Measurements from ENCODE around the gene DNAAF3. TPM values are rescaled to one million over a fixed set of nuclear protein-coding genes. Genes with fewer than 3 reads are reported as not detected.

Gene DNAAF3
- total RNA-seq, 1 experiment from 2014 or later: 13.1 TPM

DNA sequence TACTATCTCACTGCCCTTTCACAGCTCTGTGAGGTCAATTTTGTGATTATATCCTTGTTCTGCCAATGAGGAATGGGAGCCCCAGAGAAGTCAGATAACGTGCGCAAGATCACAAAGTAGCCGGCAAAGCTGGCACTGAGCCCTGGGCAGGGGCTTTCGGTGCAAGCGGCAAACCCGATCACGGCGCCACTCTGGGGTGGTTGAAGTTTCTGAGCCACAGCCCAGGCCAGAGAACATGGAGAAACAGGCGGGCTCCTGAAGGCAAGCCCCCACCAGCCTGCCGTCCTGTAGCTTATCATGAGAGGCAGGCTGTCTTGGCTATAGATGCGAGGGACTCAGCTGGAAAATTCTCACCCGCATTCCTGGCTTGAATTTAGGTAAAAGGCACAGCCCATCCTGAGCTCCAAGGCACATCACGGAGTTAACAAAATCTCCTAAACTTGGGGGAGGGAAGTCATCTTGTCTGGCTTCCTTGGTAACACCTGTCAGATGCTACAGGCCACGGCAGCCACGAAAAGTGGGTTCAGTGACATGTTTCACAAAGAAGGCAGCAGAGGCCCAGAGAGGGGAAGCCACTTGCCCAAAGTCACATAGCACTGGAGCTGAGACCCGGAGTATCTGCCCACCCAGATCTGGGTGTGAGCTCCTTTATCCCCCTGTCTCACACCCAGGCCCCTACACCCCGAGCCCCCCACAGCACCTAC, 29.9 kb downstream of the DNAAF3 start:
- BruUV-seq (replicated peaks): no TSS peak
- CTCF ChIA-PET: interaction anchor here (0.7 kb wide), 1 partner anchor 64 kb away, joined by 4 read pairs; no protein-coding TSS in a partner anchor

DNA sequence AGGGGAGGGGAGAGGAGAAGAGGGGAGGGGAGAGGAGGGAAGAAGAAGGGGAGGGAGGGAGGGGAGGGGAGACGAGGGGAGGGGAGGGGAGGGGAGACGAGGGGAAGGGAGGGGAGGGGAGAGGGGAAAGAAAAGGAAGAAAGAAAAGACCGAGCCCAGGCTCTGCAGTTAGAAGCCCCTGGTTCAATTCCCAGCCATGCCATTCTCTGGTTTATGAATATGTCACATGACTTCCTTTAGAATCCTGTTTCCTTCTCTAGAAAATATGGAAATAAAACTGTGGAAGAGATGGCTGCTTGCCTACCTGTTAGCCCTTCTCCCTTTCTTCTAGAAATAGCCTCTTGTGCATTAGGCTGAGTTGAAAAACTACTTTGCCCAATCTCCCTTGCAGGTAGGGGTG, 31.7 kb downstream of the DNAAF3 start:
- Mint-ChIP-seq H3K9me3 (ENCODE audit: low read depth, unreplicated experiment) (no peaks in the 10 kb centered on the region), H3K27me3 (ENCODE audit: unreplicated experiment) (peaks cover under 1% of the 10 kb centered on the region), H3K36me3 (ENCODE audit: insufficient read depth, unreplicated experiment) (peaks cover 5% of the 10 kb centered on the region), H3K4me3 (ENCODE audit: low read depth, unreplicated experiment) (no peak overlapping the region), H3K27ac (ENCODE audit: unreplicated experiment) (no peak overlapping the region), H3K4me1 (ENCODE audit: low read depth, unreplicated experiment) (no peaks in the 10 kb centered on the region)
- DNase-seq: no peak
- no TSS peak for BruUV-seq (replicated peaks)
- intact Hi-C loops (cut with micrococcal nuclease; ENCODE audit: unreplicated experiment): no loop called here
- CTCF ChIA-PET: interaction anchor here (0.6 to 1.2 kb wide), 3 partner anchors 66 to 1122 kb away, joined by 3 to 4 read pairs (median 4); no protein-coding TSS in a partner anchor
- TF ChIP-seq, protein P1, sequence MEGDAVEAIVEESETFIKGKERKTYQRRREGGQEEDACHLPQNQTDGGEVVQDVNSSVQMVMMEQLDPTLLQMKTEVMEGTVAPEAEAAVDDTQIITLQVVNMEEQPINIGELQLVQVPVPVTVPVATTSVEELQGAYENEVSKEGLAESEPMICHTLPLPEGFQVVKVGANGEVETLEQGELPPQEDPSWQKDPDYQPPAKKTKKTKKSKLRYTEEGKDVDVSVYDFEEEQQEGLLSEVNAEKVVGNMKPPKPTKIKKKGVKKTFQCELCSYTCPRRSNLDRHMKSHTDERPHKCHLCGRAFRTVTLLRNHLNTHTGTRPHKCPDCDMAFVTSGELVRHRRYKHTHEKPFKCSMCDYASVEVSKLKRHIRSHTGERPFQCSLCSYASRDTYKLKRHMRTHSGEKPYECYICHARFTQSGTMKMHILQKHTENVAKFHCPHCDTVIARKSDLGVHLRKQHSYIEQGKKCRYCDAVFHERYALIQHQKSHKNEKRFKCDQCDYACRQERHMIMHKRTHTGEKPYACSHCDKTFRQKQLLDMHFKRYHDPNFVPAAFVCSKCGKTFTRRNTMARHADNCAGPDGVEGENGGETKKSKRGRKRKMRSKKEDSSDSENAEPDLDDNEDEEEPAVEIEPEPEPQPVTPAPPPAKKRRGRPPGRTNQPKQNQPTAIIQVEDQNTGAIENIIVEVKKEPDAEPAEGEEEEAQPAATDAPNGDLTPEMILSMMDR (IDR thresholded peaks at IDR 0.05; ENCODE audit: unreplicated experiment): no peak

More for the DNA sequence above, 29.9 kb downstream of the DNAAF3 start:
- DNase-seq: no peak
- Mint-ChIP-seq H3K4me3 (ENCODE audit: low read depth, unreplicated experiment) (no peak overlapping the region), H3K27me3 (ENCODE audit: unreplicated experiment) (no peaks in the 10 kb centered on the region), H3K27ac (ENCODE audit: unreplicated experiment) (no peak overlapping the region), H3K36me3 (ENCODE audit: insufficient read depth, unreplicated experiment) (peaks cover 5% of the 10 kb centered on the region), H3K9me3 (ENCODE audit: low read depth, unreplicated experiment) (no peaks in the 10 kb centered on the region), H3K4me1 (ENCODE audit: low read depth, unreplicated experiment) (no peaks in the 10 kb centered on the region)
- intact Hi-C loops (cut with micrococcal nuclease; ENCODE audit: unreplicated experiment): no loop called here
- TF ChIP-seq, protein P1 (IDR thresholded peaks at IDR 0.05; ENCODE audit: unreplicated experiment): no peak

DNA sequence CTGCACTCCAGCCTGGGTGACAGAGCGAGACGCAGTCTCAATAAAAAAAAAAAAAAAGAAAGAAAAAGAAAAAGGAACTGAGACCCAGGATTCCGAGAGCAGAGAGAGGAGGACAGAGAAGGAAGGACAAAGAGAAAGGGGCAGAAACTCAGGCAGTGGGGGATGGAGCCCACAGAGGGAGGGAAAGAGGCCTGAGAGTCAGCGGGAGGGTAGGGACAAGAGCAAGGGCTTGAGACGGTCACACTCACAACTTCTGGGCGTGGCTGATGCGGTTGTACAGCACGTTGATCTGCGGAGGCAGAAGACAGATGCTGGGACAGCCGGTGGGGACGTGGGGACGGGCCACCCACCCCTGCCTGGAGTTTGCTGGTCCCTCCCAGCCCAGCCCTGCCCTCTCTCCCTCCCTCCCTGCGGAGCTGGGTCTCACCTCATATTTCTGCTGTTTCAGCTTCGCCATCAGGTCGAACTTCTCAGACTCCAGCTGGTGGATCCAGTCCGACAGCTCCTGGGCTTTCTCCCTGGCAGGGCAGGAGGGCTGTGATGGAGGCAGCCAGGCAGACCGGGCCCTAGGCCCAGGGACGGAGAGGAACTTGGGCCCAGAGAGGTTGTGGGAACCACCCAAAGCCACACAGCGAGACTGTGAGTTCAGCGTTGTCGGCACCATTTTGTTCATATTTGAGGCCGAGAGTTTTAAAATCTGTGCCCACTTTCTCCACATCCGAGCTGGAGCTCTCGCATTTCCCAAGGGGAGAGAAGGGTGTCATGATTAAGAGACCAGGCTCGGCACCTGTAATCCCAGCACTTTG, 32.6 kb downstream of the DNAAF3 start:
- Mint-ChIP-seq H3K4me1 (ENCODE audit: low read depth, unreplicated experiment) (no peaks in the 10 kb centered on the region), H3K27ac (ENCODE audit: unreplicated experiment) (no peak overlapping the region), H3K9me3 (ENCODE audit: low read depth, unreplicated experiment) (no peaks in the 10 kb centered on the region), H3K4me3 (ENCODE audit: low read depth, unreplicated experiment) (no peak overlapping the region), H3K27me3 (ENCODE audit: unreplicated experiment) (peaks cover 10% of the 10 kb centered on the region), H3K36me3 (ENCODE audit: insufficient read depth, unreplicated experiment) (peaks cover 5% of the 10 kb centered on the region)
- no TSS peak for BruUV-seq (replicated peaks)
- no peak for DNase-seq
- TF ChIP-seq, protein P1 (IDR thresholded peaks at IDR 0.05; ENCODE audit: unreplicated experiment): no peak
- CTCF ChIA-PET: interaction anchor here (0.7 to 1.2 kb wide), 2 partner anchors 65 to 163 kb away, joined by 4 read pairs; no protein-coding TSS in a partner anchor
- intact Hi-C loops (cut with micrococcal nuclease; ENCODE audit: unreplicated experiment): no loop called here

DNA sequence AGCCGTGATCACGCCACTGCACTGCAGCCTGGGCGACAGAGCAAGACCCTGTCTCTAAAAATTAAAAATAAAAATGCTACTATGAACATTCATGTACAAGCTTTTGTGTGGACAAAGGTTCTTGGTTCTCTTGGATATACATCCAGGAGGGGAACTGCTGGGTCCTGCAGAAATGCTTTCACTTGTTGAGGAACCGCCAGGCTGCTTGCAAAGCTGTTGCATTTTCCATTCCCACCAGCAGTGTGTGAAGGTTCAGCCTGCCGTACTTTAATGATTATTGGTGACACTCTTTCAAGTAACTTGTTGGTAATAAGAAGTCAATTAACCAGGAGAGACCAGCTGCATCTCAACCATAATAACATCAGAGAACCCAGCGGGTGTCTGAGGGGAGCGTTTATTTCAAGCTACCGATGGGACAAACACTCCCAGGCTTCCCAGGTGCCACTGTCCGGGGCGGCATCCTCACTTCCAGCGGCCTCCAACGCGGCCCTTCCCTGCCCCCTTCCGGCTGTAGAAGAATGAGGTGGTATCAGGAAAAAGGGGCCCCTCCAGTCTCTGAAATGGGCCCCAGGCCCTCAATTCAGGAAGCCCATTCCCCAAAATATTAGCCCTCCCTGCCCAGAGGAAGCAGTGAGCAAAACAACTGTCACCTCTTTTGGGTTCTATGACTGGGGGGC, 33.8 kb downstream of the DNAAF3 start:
- Mint-ChIP-seq H3K9me3 (ENCODE audit: low read depth, unreplicated experiment) (no peaks in the 10 kb centered on the region), H3K27me3 (ENCODE audit: unreplicated experiment) (peaks cover 22% of the 10 kb centered on the region), H3K36me3 (ENCODE audit: insufficient read depth, unreplicated experiment) (peaks cover 5% of the 10 kb centered on the region), H3K4me1 (ENCODE audit: low read depth, unreplicated experiment) (no peaks in the 10 kb centered on the region), H3K27ac (ENCODE audit: unreplicated experiment) (no peak overlapping the region), H3K4me3 (ENCODE audit: low read depth, unreplicated experiment) (no peak overlapping the region)
- CTCF ChIA-PET: interaction anchor here (1.3 kb wide), 1 partner anchor 9 kb away, joined by 3 read pairs; no protein-coding TSS in a partner anchor
- intact Hi-C loops (cut with micrococcal nuclease; ENCODE audit: unreplicated experiment): no loop called here
- TF ChIP-seq, protein P1 (IDR thresholded peaks at IDR 0.05; ENCODE audit: unreplicated experiment): no peak
- BruUV-seq (replicated peaks): no TSS peak
- no peak for DNase-seq

Measured in Calu3 (cell line).